ENCODE measurements around the gene KCTD21.

KCTD21 gene

GRCh38 chr11:78212586-78213371, 24.4 kb upstream of the KCTD21 start:
- no peak for TF ChIP-seq CTCF (conservative IDR thresholded peaks at IDR 0.05; ENCODE audit: low read depth, low read length)
- no peak for DNase-seq (ENCODE audit: low read depth)
- H3K4me3 ChIP-seq (ENCODE audit: low read length), result no peak overlapping the region

GRCh38 chr11:78211565-78211964, 23.1 kb upstream of the KCTD21 start:
- no peak for TF ChIP-seq CTCF (conservative IDR thresholded peaks at IDR 0.05; ENCODE audit: low read depth, low read length)
- no peak overlapping the region for H3K4me3 ChIP-seq (ENCODE audit: low read length)
- DNase-seq (ENCODE audit: low read depth), result no peak

GRCh38 chr11:78210000-78210608, 21.7 kb upstream of the KCTD21 start:
- no peak overlapping the region for H3K4me3 ChIP-seq (ENCODE audit: low read length)
- no peak for TF ChIP-seq CTCF (conservative IDR thresholded peaks at IDR 0.05; ENCODE audit: low read depth, low read length)
- DNase-seq (ENCODE audit: low read depth), result no peak

- no peak for TF ChIP-seq CTCF (conservative IDR thresholded peaks at IDR 0.05; ENCODE audit: low read depth, low read length)
- H3K4me3 ChIP-seq (ENCODE audit: low read length), result no peak overlapping the region
- DNase-seq (ENCODE audit: low read depth), result no peak
Measured at GRCh38 chr11:78209478-78209877, 21.1 kb upstream of the KCTD21 start.

- H3K4me3 ChIP-seq (ENCODE audit: low read length), result no peak overlapping the region
- no peak for TF ChIP-seq CTCF (conservative IDR thresholded peaks at IDR 0.05; ENCODE audit: low read depth, low read length)
- DNase-seq (ENCODE audit: low read depth), result no peak
Measured at GRCh38 chr11:78208257-78209165, 20.1 kb upstream of the KCTD21 start.

- no peak for DNase-seq (ENCODE audit: low read depth)
- TF ChIP-seq CTCF (conservative IDR thresholded peaks at IDR 0.05; ENCODE audit: low read depth, low read length), result no peak
- no peak overlapping the region for H3K4me3 ChIP-seq (ENCODE audit: low read length)
Measured at GRCh38 chr11:78207532-78208256, 19.3 kb upstream of the KCTD21 start.
